GM18868 (cell line): ENCODE measurements around the gene PTPRN2.

Experiments
- ATAC-seq: cut with Tn5 transposase; IDR thresholded peaks from one replicate; pipeline ENCODE4 v1.9.1; 2021; ENCODE audit warnings: mild to moderate bottlenecking, moderate library complexity; ENCODE audit not compliant: unreplicated experiment

Gene PTPRN2

GRCh38 chr7:158015403-158016179, 572.0 kb downstream of the PTPRN2 start:
- no peak for ATAC-seq

- ATAC-seq: no peak
These were observed 572.6 kb downstream of the PTPRN2 start for GRCh38 chr7:158014976-158015375.

GRCh38 chr7:158013085-158013668, 574.4 kb downstream of the PTPRN2 start:
- ATAC-seq: no peak

- ATAC-seq: no peak
These were observed 575.7 kb downstream of the PTPRN2 start for GRCh38 chr7:158011941-158012340.

GRCh38 chr7:158010961-158011693, 576.5 kb downstream of the PTPRN2 start:
- no peak for ATAC-seq

GRCh38 chr7:158009886-158010285, 577.7 kb downstream of the PTPRN2 start:
- no peak for ATAC-seq

GRCh38 chr7:158008267-158008666, 579.4 kb downstream of the PTPRN2 start:
- ATAC-seq: no peak

GRCh38 chr7:158007697-158008257, 579.8 kb downstream of the PTPRN2 start:
- ATAC-seq: no peak

- ATAC-seq: no peak
These were observed 580.6 kb downstream of the PTPRN2 start for GRCh38 chr7:158006841-158007696.

- no peak for ATAC-seq
These were observed 582.1 kb downstream of the PTPRN2 start for GRCh38 chr7:158005531-158005930.

- ATAC-seq: no peak
These were observed 583.5 kb downstream of the PTPRN2 start for GRCh38 chr7:158004123-158004490.

GRCh38 chr7:158003441-158004122, 584.0 kb downstream of the PTPRN2 start:
- no peak for ATAC-seq

GRCh38 chr7:158002486-158003080, 585.0 kb downstream of the PTPRN2 start:
- no peak for ATAC-seq

GRCh38 chr7:158001621-158002320, 585.9 kb downstream of the PTPRN2 start:
- no peak for ATAC-seq

GRCh38 chr7:158001003-158001402, 586.6 kb downstream of the PTPRN2 start:
- ATAC-seq: no peak

GRCh38 chr7:158000160-158000559, 587.5 kb downstream of the PTPRN2 start:
- ATAC-seq: no peak

GRCh38 chr7:157998884-157999552, 588.6 kb downstream of the PTPRN2 start:
- no peak for ATAC-seq

GRCh38 chr7:157997471-157997870, 590.2 kb downstream of the PTPRN2 start:
- ATAC-seq: no peak

- no peak for ATAC-seq
These were observed 590.6 kb downstream of the PTPRN2 start for GRCh38 chr7:157997080-157997440.
